Ovary (tissue), 3 donors: ENCODE measurements around the gene OR51T1.

ENCODE experiments used
- EP300 ChIP-seq: sonication (generic); formaldehyde crosslinking; IDR thresholded peaks from one replicate; pipeline ENCODE4 v1.6.1; 2017; ENCODE audit warnings: antibody characterized with exemption
- TF ChIP-seq, protein P1 (sequence below), 3 donors: fragments of 450-650 bp in 2 of 3; fragments of 200-600 bp in 1 of 3; IDR thresholded peaks; one replicate each; pipeline versions ENCODE4 v1.5.1 to v1.8.0; 2016 to 2022; ENCODE audit warnings: antibody characterized with exemption in 3 of 3, mild to moderate bottlenecking in 1 of 3
- donor health status: DM: no; HTN: no; CAD: no.

DNA sequence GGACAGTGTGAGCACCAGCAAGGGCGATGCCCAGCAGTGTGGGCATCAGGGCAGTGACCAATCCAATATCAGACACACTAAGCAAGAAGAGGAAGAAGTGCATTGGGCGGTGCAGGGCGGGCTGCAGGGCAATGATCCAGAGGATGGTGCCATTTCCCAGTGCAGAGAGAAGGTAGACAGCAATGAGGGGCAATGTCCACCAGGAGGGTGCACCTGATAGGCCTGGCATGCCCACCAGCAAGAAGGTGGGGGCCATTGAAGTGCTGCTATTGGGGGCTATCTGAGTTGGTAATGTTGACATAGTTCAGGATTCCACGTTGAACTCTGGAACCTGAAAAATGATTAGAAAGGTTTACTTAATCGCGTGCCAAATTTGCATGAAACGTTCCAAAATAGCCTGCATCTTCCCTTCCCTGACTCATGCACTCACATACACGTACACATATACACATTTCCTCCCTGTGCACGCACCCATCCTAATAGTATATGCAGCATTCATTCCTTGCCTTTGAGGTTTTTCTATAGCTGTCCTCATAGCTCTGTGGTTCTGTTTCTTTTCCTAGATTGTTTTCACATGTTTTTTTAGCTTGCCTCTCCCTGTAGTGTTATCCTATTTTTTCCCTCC, 32.7 kb upstream of the OR51T1 start, which contains the start of gene OR51S1:
- TF ChIP-seq, protein P1, sequence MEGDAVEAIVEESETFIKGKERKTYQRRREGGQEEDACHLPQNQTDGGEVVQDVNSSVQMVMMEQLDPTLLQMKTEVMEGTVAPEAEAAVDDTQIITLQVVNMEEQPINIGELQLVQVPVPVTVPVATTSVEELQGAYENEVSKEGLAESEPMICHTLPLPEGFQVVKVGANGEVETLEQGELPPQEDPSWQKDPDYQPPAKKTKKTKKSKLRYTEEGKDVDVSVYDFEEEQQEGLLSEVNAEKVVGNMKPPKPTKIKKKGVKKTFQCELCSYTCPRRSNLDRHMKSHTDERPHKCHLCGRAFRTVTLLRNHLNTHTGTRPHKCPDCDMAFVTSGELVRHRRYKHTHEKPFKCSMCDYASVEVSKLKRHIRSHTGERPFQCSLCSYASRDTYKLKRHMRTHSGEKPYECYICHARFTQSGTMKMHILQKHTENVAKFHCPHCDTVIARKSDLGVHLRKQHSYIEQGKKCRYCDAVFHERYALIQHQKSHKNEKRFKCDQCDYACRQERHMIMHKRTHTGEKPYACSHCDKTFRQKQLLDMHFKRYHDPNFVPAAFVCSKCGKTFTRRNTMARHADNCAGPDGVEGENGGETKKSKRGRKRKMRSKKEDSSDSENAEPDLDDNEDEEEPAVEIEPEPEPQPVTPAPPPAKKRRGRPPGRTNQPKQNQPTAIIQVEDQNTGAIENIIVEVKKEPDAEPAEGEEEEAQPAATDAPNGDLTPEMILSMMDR (IDR thresholded peaks at IDR 0.05), result no peak
- TF ChIP-seq EP300, result no peak
